KMS-11 (cell line): ENCODE data around the gene MYO3B.
"Not testable (repeated sequence)": the region's sequence is repeated elsewhere in the genome, so short reads cannot be mapped to it uniquely, and the experiment has no call there.

ENCODE experiments used
- H2AFZ ChIP-seq: fragments of 200-600 bp; sonication (generic); 2 replicates; pipeline ENCODE4 v1.6.1; 2016; ENCODE audit warnings: antibody characterized with exemption, mixed run types, low read depth
- H3K27ac ChIP-seq: fragments of 200-600 bp; sonication (generic); 2 replicates; pipeline ENCODE4 v1.6.1; 2016; ENCODE audit warnings: mild to moderate bottlenecking, mixed run types
- H3K27me3 ChIP-seq: fragments of 200-600 bp; sonication (generic); 2 replicates; pipeline ENCODE4 v1.6.1; 2017; ENCODE audit warnings: mild to moderate bottlenecking, low read depth, mixed run types, moderate library complexity; ENCODE audit not compliant: insufficient read depth
- H3K36me3 ChIP-seq: fragments of 200-600 bp; sonication (generic); 2 replicates; pipeline ENCODE4 v1.6.1; 2017; ENCODE audit warnings: mild to moderate bottlenecking, mixed run types; ENCODE audit not compliant: insufficient read depth
- H3K4me1 ChIP-seq: fragments of 200-600 bp; sonication (generic); 2 replicates; pipeline ENCODE4 v1.6.1; 2016; ENCODE audit warnings: mild to moderate bottlenecking, low read depth, mixed run types; ENCODE audit not compliant: poor library complexity, severe bottlenecking
- H3K4me2 ChIP-seq: fragments of 200-600 bp; sonication (generic); 2 replicates; pipeline ENCODE4 v1.7.0; 2016; ENCODE audit warnings: mild to moderate bottlenecking, mixed run types
- H3K4me3 ChIP-seq: fragments of 200-600 bp; sonication (generic); IDR thresholded peaks from 2 replicates; pipeline ENCODE4 v1.6.1; 2017; ENCODE audit warnings: low read depth, low read length, mixed read lengths; ENCODE audit not compliant: insufficient read depth
- H3K79me2 ChIP-seq: fragments of 200-600 bp; sonication (generic); 2 replicates; pipeline ENCODE4 v1.6.1; 2016; ENCODE audit warnings: low read depth, mixed run types; ENCODE audit not compliant: insufficient read depth
- H3K9ac ChIP-seq: fragments of 200-600 bp; sonication (generic); 2 replicates; pipeline ENCODE4 v1.6.1; 2016; ENCODE audit warnings: mild to moderate bottlenecking, mixed run types
- H4K20me1 ChIP-seq: fragments of 200-600 bp; sonication (generic); 2 replicates; pipeline ENCODE4 v1.6.1; 2016; ENCODE audit warnings: mild to moderate bottlenecking, mixed run types; ENCODE audit not compliant: insufficient read depth
- TF ChIP-seq, protein P1 (sequence below): fragments of 200-600 bp; sonication (generic); conservative IDR thresholded peaks from 2 replicates; pipeline ENCODE4 v1.6.1; 2017; ENCODE audit warnings: low read depth, mild to moderate bottlenecking, antibody characterized with exemption, low read length, moderate library complexity, mixed read lengths

MYO3B gene

DNA sequence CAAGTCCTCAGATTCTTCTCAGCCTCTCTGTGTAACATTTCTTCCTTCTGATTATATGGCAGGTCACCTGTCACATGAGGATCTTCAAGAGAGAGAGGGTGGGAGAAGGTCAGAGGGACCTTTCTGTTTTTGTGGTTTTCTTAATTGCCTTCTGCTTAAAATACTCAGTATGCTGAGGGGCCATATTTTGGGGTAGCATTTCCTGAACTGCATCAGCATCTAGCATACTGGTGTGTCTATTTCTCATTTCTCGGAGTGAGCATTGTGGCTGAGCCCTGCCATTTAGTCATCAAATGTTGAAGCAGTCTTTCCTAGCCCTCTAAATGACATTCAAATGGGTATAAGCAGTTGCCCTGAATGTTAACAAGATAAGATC is 162.7 kb downstream of the MYO3B start:
- peaks cover 7% of the 10 kb centered on the region for H3K4me1 ChIP-seq
- no peak overlapping the region for H3K4me3 ChIP-seq
- no peak overlapping the region for H3K27ac ChIP-seq
- H2AFZ ChIP-seq, result no peak overlapping the region
- no peaks in the 10 kb centered on the region for H3K27me3 ChIP-seq
- H3K79me2 ChIP-seq, result no peaks in the 10 kb centered on the region
- no peaks in the 10 kb centered on the region for H3K36me3 ChIP-seq
- TF ChIP-seq, protein P1, sequence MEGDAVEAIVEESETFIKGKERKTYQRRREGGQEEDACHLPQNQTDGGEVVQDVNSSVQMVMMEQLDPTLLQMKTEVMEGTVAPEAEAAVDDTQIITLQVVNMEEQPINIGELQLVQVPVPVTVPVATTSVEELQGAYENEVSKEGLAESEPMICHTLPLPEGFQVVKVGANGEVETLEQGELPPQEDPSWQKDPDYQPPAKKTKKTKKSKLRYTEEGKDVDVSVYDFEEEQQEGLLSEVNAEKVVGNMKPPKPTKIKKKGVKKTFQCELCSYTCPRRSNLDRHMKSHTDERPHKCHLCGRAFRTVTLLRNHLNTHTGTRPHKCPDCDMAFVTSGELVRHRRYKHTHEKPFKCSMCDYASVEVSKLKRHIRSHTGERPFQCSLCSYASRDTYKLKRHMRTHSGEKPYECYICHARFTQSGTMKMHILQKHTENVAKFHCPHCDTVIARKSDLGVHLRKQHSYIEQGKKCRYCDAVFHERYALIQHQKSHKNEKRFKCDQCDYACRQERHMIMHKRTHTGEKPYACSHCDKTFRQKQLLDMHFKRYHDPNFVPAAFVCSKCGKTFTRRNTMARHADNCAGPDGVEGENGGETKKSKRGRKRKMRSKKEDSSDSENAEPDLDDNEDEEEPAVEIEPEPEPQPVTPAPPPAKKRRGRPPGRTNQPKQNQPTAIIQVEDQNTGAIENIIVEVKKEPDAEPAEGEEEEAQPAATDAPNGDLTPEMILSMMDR, result no peak
- H3K9ac ChIP-seq, result no peak overlapping the region
- no peaks in the 10 kb centered on the region for H4K20me1 ChIP-seq
- H3K4me2 ChIP-seq, result no peak overlapping the region

DNA sequence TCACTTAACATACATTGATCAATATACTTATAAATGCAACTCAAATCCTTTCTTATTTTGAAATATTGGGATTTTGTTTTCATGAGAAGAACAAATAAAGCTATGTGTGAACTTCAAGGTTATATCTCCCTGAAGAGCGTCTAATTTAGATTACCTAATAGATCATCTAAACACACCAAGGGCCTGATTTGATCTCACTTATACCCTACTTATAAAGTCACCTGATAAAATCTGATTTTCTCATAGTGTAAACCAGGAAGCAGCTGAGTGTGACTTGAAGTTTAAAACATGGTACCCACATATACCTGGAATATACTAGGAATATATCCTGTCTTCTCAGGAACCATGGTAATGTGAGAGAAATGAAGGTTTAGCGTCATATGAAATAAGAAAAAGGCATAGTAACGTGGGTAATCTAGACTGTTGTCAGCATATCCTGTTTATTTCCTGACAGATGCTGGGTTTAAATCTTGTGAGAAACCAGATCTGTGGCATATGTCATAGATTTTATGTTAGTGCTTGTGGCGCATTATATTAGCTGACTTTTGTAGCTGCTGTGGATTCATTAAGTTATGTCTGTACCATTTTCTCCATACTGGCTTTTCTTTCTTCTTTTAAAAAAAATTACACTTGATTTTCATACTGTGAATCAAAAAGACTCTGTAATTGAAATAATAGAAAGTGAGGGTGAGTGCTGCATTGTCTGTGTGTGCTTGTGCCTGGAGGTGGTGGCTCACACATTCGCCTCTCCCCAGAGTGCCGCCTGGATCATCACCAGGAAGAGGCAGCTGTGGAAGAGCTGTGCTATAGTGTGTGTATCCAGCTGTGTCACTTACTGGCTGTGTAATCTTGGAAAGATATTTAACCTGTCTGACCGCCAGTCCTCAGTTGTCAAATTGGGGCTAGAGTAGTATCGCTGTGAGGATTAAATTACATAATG is 164.0 kb downstream of the MYO3B start:
- Histone ChIP-seq H3K4me3 (no peak overlapping the region), H2AFZ (no peak overlapping the region), H3K27me3 (no peaks in the 10 kb centered on the region), H3K9ac (no peak overlapping the region), H3K27ac (no peak overlapping the region), H3K36me3 (no peaks in the 10 kb centered on the region), H3K4me2 (no peak overlapping the region), H3K79me2 (no peaks in the 10 kb centered on the region), H4K20me1 (no peaks in the 10 kb centered on the region), H3K4me1 (peaks cover 7% of the 10 kb centered on the region)
- TF ChIP-seq, protein P1, result no peak

DNA sequence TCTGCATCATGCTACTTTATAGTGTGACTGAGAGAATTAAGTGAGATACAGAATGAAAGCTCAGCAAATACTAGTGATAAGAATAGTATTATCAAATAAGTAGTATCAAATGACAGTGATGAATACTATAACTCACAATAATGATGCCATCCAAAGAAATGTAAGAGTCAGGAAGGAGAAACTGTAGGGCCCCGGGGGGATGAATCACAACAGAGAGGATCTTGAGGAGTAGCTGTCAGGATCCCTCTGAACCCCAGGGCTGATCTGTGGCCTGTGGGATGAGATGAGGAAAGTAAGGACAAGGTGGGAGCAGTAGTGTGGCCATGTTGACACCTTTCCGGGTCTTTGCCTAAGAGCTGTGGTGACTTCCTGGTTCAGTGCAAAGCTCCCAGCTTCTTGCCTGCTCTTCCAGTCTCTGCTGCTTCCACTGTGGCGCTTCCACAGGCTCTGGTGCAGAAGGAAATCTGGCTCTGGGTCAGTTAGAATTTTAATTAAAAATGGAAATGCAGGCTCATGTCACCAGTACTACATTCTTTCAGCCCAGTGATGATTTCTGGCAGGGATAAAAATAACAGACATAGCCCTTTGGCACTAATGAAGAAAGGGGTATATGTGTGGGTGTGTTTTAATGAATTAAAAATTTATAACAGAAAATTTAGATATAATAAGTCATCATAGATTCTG is 166.9 kb downstream of the MYO3B start:
- peaks cover 7% of the 10 kb centered on the region for H3K4me1 ChIP-seq
- H3K4me2 ChIP-seq, result no peak overlapping the region
- H3K4me3 ChIP-seq, result no peak overlapping the region
- no peak overlapping the region for H3K27ac ChIP-seq
- H3K79me2 ChIP-seq, result no peaks in the 10 kb centered on the region
- no peaks in the 10 kb centered on the region for H4K20me1 ChIP-seq
- H3K9ac ChIP-seq, result no peak overlapping the region
- H3K36me3 ChIP-seq, result no peaks in the 10 kb centered on the region
- no peaks in the 10 kb centered on the region for H3K27me3 ChIP-seq
- TF ChIP-seq, protein P1, result no peak
- no peak overlapping the region for H2AFZ ChIP-seq

DNA sequence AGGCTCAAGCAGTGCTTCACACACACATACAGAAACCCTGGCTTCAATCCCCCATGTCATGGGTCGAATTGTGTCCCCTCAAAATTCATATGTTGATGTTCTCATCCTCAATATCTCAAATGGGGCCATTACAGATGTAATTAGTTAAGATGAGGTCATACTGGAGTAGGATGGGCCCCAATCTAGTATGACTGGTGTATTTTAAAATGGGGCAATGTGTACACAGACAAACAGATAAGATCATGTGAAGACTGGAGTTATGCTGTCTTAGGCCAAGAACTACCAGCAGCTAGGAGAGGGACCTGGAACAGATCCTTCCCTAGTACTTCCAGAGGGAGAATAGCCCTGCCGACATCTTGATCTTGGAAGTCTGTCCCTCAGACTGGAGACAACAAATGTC is 167.7 kb downstream of the MYO3B start:
- no peak overlapping the region for H3K9ac ChIP-seq
- H2AFZ ChIP-seq, result no peak overlapping the region
- TF ChIP-seq, protein P1, result no peak
- H3K36me3 ChIP-seq, result no peaks in the 10 kb centered on the region
- H4K20me1 ChIP-seq, result no peaks in the 10 kb centered on the region
- H3K79me2 ChIP-seq, result no peaks in the 10 kb centered on the region
- H3K4me2 ChIP-seq, result no peak overlapping the region
- H3K4me1 ChIP-seq, result peaks cover 5% of the 10 kb centered on the region
- H3K4me3 ChIP-seq, result no peak overlapping the region
- no peaks in the 10 kb centered on the region for H3K27me3 ChIP-seq
- H3K27ac ChIP-seq, result no peak overlapping the region

DNA sequence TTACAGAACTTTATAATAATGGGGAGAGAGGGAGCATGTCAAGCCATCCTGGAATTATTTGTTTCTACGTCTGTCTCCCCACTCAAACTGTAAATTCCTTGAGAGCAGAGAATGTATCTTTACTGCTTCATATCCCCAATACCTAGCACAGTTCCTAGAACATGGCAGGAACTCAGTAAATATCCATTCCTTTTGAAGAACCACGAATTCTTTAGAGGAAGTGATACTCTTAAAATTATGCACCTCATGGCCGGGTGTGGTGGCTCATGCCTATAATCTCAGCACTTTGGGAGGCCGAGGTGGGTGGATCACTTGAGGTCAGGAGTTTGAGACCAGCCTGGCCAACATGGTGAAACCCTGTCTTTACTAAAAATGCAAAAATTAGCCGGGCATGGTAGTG is 171.3 kb downstream of the MYO3B start:
- not testable (repeated sequence) for H3K4me3 ChIP-seq, H3K27me3 ChIP-seq

More for the DNA sequence above, 171.3 kb downstream of the MYO3B start:
- H3K79me2 ChIP-seq, H3K4me2 ChIP-seq, H3K36me3 ChIP-seq, H3K4me1 ChIP-seq, H3K27ac ChIP-seq, H4K20me1 ChIP-seq, H3K9ac ChIP-seq, H2AFZ ChIP-seq: not testable (repeated sequence)
